Cardiac septum (tissue), 1 donor: Measurements from ENCODE around the gene OST4. TPM values are rescaled to one million over a fixed set of nuclear protein-coding genes. Genes with fewer than 3 reads are reported as not detected.

ENCODE experiments used
- DNase-seq: peaks from one replicate; pipeline ENCODE4 v3.0.0-alpha.2; 2020; ENCODE audit warnings: low spot score
- intact Hi-C: fragments of 100-400 bp; cut with DNase I; formaldehyde crosslinking; loops from one replicate; pipeline ENCODE4 v1.14.0; 2022
- total RNA-seq: library from RNA; stranded (reverse); fragmentation: NEBNext Ultra II Directional; extraction: Animal tissue kit (Norgen Biotek cat#: 25700); gene quantifications from one replicate; pipeline ENCODE4 v1.2.1, GENCODE V29; 2021
- donor health status: DM: no; HTN: no; CAD: no.

Gene OST4
- total RNA-seq, 1 donor from 2014 or later = 339 TPM

DNA sequence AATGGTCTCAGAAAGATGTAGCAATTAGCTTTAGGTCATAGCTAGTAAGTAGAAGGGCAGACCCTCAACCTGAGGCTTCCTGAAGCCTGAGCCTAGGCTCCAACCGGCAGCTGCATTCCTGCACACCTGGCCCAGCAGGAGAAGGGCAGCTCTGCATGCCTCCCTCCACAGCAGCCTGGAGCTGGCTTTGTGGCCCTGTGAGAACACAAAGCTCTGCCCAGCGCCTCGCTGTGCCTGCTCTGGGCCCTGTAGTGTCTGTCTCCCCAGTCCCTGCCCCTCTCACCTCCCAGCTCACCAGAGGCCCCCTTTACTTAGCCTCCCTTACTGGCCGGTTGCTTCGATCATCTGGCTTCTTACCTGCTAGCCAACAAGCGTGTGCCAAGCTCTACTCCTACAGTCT lies 32.0 kb downstream of the OST4 start:
- intact Hi-C loops = no loop called here
- DNase-seq = no peak

GRCh38 chr2:27038631-27039339 lies 32.7 kb downstream of the OST4 start:
- intact Hi-C loops = no loop called here

DNA sequence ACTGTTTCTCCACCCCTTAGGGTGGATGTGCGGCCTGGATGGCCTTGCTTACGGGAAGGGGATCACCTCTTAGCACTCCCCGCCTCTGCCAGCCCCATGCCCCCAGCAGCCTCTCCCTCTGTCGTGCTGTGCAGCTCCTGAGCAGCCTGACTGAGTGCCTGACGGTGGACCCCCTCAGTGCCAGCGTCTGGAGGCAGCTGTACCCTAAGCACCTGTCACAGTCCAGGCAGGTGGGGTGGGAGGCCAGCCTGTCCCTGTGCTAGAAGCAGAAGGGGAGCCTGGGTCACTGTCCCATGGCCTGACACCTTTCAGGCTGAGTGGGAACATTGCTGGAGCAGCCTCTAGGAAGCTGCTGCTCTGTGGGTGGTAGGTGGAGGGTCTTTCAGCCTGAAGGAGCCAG lies 33.4 kb downstream of the OST4 start:
- DNase-seq = no peak
- intact Hi-C loops = no loop called here

More at GRCh38 chr2:27038631-27039339, 32.7 kb downstream of the OST4 start:
- DNase-seq = no peak

- intact Hi-C loops = loop anchor here (2.0 to 5.0 kb wide), 2 partner anchors 39 to 51 kb away; partner anchors contain the start of gene OST4
Observed at GRCh38 chr2:27033253-27033852, 38.1 kb downstream of the OST4 start.

DNA sequence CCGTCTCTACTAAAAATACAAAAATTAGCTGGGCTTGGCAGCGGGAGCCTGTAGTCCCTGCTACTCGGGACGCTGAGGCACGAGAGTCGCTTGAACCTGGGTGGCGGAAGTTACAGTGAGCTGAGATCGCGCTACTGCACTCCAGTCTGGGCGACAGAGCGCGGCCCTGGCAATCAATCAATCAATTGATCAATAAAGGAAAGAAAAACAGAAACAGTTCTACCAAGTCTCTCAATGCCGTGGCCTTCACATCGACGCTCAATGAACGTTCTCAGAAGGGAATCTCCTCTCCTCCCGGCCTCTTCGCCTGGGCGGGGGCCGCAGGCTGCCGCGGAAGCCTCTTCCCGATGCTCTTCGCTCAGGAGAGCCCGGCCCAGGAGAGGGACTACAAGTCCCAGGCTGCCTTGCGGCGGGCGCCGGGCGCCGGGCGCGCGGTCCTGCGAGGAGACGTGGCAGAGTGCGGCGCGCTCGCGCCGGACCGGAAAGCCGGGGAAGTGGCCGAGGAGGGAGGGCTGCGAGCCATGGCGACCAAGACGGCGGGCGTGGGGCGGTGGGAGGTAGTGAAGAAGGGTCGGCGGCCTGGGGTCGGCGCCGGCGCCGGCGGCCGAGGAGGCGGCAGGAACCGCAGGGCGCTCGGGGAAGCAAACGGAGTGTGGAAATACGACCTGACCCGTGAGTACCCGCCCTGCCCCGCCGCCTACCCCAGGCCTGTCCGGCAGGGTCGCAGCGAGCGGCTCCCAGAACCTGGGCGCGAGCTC lies 38.8 kb downstream of the OST4 start, which contains the start of gene TMEM214:
TMEM214 (plus strand) TSS at position 471 of the 758 bp plus-strand sequence; CDS start at position 522, 51 bp downstream.
- intact Hi-C loops = loop anchor here (2.0 to 5.0 kb wide), 2 partner anchors 40 to 52 kb away; partner anchors contain the start of gene OST4
- peak; percentile 96 for DNase-seq

More at GRCh38 chr2:27033253-27033852, 38.1 kb downstream of the OST4 start:
- DNase-seq = no peak

DNA sequence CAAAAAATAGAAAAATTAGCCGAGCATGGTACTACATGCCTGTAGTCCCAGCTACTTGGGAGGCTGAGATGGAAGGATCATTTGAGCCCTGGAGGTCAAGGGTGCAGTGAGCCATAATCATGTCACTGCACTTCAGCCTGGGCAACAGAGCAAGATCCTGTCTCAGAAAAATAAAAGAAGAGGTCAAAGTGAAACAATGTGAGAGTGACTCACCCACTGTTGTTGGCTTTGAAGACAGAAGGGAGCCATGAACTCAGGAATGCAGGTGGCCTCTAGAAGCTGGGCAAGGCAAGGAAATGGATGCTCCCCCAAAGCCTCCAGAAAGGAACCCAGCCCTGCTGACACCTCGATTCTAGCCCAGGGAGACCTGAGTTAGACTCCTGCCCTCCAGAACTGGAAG lies 42.4 kb downstream of the OST4 start:
- DNase-seq = no peak
- intact Hi-C loops = no loop called here

GRCh38 chr2:27027211-27027651 lies 44.2 kb downstream of the OST4 start:
- intact Hi-C loops = no loop called here
- peak; percentile 62 for DNase-seq

GRCh38 chr2:27025861-27026851 lies 45.3 kb downstream of the OST4 start:
- peak; percentile 57 for DNase-seq
- intact Hi-C loops = no loop called here

DNA sequence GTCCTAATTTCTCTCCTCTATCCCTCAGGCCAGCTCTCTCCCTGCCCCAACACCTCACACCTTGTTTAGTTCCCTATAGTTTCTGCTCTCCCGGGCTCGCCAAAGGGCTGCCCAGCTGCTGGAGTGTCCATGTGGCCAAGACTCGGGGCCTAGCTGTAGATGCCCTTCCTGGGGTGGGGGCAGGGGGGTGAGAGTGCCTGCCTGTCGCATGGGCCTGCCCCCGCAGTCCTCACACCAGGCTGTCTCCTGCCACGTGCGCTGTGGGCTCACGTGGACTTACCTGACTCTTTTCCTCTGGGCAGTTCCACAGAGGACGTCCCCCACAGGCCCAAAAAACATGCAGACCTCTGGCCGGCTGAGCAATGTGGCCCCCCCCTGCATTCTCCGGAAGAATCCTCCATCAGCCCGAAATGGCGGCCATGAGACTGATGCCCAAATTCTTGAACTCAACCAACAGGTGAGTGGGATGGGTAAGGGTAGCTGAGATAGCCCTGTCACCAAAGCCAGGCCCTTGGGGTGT lies 46.1 kb downstream of the OST4 start:
- DNase-seq = peak; percentile 46

DNA sequence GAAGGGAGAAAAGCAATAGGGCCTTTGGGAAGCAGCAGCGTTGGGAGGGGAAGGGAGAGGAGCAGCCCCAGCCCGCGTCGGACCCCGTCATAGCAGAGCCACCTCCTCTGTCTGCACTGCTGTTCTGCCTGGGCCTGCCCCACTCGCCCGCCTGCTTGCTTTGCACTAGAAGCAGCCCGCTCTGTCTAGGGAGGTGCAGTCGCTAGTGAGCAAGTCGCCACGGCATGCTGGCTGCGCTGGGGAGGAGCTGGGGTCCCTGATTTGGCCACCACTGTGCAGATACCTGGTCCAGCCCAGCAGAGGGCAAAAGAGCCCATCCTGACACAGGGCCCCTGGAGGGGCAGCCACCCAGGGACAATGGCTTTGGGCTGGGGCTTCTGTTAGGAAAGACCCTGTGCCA lies 46.6 kb downstream of the OST4 start:
- DNase-seq = peak; percentile 46
- intact Hi-C loops = no loop called here

More for the DNA sequence above, 46.1 kb downstream of the OST4 start:
- intact Hi-C loops = no loop called here

DNA sequence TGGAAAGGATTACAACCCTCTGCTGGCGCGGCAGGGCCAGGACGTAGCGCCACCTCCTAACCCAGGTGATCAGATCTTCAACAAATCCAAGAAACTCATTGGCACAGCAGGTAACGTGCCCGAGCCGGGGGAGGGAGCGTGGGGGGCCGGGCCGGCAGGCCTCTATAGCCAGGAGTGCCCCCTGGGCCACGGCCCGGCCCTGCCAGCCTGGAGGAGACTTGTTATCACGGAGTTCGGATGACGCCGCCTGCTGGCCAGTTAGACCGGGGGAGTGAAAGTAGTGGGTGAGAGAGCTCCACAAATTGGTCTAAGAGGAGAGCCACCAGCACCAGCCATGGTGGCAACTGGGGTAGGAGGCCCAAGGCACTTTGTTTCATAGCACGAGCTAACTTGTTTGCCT lies 47.3 kb downstream of the OST4 start:
- intact Hi-C loops = no loop called here
- DNase-seq = peak; percentile 73

GRCh38 chr2:27023740-27024139 lies 47.7 kb downstream of the OST4 start:
- intact Hi-C loops = no loop called here
- DNase-seq = peak; percentile 38

- DNase-seq = no peak
- intact Hi-C loops = no loop called here
Observed at GRCh38 chr2:27021253-27022049, 50.0 kb downstream of the OST4 start.

Other genes with a start within 250 kb of the OST4 start
- 0.19 TPM for gene DPYSL5, start 223.5 kb downstream of the OST4 start, total RNA-seq
- gene MAPRE3, start 101.0 kb downstream of the OST4 start, total RNA-seq = 43.1 TPM
- 40.3 TPM for gene TMEM214, start 38.7 kb downstream of the OST4 start, total RNA-seq
- 11.7 TPM for gene AGBL5, start 20.0 kb downstream of the OST4 start, total RNA-seq
- 21.0 TPM for gene EMILIN1, start 7.0 kb upstream of the OST4 start, total RNA-seq
- gene KHK, start 15.1 kb upstream of the OST4 start, total RNA-seq = 1.1 TPM
- 0.48 TPM for gene CGREF1, start 47.5 kb upstream of the OST4 start, total RNA-seq
- 1.1 TPM for gene ABHD1, start 52.2 kb upstream of the OST4 start, total RNA-seq
- gene PREB, start 63.0 kb upstream of the OST4 start, total RNA-seq = 40.4 TPM
- not detected for gene PRR30, start 67.8 kb upstream of the OST4 start, total RNA-seq
- gene TCF23, start 77.3 kb upstream of the OST4 start, total RNA-seq = not detected
- gene ATRAID, start 140.4 kb upstream of the OST4 start, total RNA-seq = 131 TPM
- gene SLC5A6, start 140.6 kb upstream of the OST4 start, total RNA-seq = 11.4 TPM
- gene CAD, start 145.7 kb upstream of the OST4 start, total RNA-seq = 11.0 TPM
- 10.2 TPM for gene SLC30A3, start 191.4 kb upstream of the OST4 start, total RNA-seq
- 1.6 TPM for gene DNAJC5G, start 203.8 kb upstream of the OST4 start, total RNA-seq
- gene TRIM54, start 210.8 kb upstream of the OST4 start, total RNA-seq = 218 TPM
- gene UCN, start 236.8 kb upstream of the OST4 start, total RNA-seq = 2.1 TPM